Stimulated activated CD4-positive, alpha-beta T cell treated with anti-CD3 and anti-CD28 coated beads, Interleukin-15, amount 100 ng/mL, for 24 hours (primary cell): Measurements from ENCODE around the gene FAM20B.
A peak's percentile ranks its signal among the peaks of the same experiment; 100 is the strongest.

Experiments used
- DNase-seq: peaks from one replicate; pipeline ENCODE4 v3.0.0-alpha.2; 2020

The FAM20B gene

GRCh38 chr1:179048339-179049124 lies 22.8 kb downstream of the FAM20B start:
- DNase-seq: no peak

- DNase-seq: no peak
These were observed 27.1 kb downstream of the FAM20B start for GRCh38 chr1:179052776-179053175.

DNA sequence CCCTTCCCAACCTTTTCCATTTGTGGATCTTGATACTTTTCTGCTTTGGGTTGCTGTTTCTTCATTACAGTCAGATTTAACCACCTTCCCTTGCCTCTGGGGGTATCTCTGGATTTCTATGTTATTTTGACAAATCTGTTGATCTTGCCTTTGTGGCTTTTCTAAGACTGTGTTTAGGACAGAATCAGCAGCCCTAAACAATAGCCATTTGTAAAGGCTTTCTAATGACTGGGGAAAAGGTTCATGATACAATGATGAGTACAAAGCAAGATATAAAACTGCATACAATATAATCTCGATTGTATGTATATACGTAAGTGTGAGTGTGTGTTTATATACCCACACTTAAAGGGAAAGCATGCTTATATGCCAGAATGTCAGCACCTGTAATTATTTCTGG lies 27.8 kb downstream of the FAM20B start:
- DNase-seq: no peak

GRCh38 chr1:179055937-179056336 lies 30.2 kb downstream of the FAM20B start:
- DNase-seq: no peak

DNA sequence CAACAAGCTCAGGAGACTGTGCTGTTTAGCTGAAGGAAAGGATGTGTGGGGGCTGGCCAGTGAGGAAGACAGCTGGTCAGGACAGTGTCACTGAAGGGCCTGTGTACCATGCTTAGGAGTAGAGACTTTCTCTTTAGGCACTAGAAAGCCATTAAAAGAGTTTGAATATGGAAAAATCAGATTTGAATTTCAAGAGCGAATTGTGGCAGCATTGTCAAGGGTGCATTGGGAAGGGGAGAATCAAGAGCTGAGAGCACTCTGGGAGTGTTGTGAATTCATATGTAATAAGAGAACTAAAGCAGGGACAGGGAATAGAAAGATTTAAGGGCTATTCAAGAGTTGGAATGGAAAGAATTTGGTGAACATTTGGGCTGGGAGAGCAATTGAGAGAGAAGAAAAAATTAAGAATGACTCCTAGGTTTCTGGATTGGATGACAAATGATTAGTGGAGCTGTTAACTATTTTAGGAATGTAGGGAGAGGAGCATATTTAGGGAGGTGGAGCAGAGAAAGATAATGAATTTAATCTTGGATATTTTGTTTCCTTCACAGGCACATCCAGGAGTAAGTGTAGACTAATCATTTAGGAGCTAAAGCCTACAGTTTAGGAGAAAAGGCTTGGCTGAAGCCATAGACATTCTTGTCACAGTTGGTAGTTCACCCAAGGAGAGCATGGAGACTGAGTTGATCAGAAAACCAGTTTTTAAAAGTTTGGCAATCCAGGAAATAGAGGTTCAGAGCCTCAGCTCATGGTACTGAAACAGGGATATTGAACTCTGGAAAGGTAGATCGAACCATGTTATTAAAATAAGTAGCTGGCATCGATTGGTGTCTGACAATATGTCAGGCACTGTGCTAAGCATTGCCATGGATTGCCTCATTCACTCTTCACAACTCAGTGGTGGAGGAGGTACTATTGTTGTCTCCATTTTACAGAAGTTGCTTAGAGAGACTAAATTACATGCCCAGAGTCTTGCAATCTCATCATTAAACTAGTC lies 33.1 kb downstream of the FAM20B start:
- no peak for DNase-seq

GRCh38 chr1:179061360-179062282 lies 35.9 kb downstream of the FAM20B start:
- DNase-seq: no peak

DNA sequence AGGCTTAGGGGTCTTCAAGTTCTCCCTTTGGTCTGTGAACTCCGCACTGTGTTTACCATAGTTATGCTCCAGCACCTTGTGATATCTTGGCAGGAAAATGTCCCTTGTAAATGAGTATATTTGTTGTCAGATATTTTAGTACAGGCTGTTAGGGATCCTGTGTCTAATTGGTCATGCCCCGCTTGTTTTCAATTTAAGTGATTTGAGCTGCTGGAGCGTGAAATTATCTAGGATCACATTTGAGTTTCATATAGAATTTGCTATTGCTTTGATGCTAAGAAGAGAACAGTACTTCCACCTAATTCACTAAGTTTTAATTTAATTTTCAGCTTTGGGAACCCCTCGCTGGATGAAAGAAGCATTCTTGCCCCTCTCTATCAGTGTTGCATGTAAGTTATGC lies 40.8 kb downstream of the FAM20B start:
- DNase-seq: no peak

DNA sequence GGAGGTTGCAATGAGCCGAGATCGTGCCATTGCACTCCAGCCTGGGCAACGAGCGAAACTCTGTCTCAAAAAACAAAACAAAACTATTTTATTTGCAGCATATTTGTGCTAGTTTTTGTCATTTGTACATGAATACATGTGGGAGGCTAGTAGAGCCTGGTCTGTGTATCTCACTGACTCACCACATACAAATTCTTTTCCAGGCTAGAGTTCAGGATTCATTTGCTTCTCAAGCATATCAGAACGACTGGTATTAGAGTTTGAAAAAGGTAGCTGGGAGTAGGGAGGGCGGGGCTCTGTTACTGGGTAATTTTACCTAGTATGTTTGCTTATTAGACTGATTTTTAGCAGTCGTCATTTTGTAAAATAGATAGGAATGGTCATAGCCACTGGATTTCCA lies 51.7 kb downstream of the FAM20B start:
- DNase-seq: no peak

- peak; percentile 46 for DNase-seq
These were observed 53.5 kb downstream of the FAM20B start for GRCh38 chr1:179079113-179079761.

- DNase-seq: peak; percentile 17
These were observed 55.4 kb downstream of the FAM20B start for GRCh38 chr1:179080866-179081686.

DNA sequence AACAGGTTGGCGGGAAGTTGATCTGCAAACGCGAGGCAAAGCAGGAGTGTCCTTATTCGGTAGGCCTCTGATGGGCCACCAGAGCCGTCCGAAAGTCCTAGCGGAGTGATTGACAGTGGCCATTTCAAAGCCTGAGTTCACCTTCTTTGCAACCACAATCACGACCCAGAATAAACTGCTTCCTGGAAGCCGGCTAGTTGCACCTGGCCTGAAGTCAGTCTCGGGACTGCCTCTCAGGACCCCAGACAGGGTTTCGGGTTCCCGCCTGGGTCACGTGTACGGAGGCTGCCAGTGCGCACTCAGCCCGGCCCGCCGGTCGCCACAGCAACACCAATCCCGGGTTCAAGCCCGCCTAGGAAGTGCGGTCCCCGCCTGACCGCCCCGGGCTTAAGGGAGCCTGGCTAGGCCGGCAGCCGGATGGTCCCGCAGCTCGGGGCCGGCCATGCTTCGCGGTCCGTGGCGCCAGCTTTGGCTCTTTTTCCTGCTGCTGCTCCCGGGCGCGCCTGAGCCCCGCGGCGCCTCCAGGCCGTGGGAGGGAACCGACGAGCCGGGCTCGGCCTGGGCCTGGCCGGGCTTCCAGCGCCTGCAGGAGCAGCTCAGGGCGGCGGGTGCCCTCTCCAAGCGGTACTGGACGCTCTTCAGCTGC lies 56.1 kb downstream of the FAM20B start, which contains the start of gene TOR3A:
TSS of gene TOR3A (plus strand) at position 384 of the 646 bp plus-strand sequence. CDS start at position 443, 59 bp downstream.
- DNase-seq: peak; percentile 92

GRCh38 chr1:179082333-179082998 lies 56.8 kb downstream of the FAM20B start:
- peak; percentile 56 for DNase-seq

- DNase-seq: peak; percentile 45
These were observed 57.3 kb downstream of the FAM20B start for GRCh38 chr1:179082999-179083335.

DNA sequence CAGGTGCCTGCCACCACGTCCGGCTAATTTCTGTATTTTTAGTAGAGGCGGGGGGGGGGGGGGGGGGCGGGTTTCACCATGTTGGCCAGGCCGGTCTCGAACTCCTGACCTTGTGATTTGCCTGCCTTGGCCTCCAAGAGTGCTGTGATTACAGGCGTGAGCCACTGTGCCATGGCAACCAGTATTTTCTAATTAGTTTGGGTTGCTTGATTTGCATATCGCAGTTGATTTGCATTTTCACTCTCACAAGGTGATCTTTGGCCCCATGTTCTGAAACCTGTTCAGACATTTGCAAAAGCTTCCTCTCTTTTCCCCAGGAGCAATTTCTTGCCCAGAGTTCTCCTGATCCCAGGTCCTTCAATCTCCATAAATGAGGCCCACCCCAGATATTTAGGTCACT lies 57.8 kb downstream of the FAM20B start:
- peak; percentile 12 for DNase-seq

DNA sequence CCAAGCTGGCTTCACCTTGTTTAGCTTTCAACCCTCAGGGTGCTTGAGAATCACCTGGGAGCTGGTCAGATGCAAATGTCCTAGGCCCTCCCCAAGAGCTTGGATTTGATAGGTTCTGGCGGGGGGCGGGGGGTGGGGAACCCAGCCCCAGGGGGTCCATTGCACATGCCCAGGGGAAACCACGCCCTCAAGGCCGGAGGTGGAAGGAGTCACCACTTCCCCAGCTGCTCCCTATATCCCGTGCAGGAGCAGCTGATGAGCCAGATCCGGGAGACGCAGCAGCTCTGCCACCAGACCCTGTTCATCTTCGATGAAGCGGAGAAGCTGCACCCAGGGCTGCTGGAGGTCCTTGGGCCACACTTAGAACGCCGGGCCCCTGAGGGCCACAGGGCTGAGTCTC lies 62.0 kb downstream of the FAM20B start:
- no peak for DNase-seq

DNA sequence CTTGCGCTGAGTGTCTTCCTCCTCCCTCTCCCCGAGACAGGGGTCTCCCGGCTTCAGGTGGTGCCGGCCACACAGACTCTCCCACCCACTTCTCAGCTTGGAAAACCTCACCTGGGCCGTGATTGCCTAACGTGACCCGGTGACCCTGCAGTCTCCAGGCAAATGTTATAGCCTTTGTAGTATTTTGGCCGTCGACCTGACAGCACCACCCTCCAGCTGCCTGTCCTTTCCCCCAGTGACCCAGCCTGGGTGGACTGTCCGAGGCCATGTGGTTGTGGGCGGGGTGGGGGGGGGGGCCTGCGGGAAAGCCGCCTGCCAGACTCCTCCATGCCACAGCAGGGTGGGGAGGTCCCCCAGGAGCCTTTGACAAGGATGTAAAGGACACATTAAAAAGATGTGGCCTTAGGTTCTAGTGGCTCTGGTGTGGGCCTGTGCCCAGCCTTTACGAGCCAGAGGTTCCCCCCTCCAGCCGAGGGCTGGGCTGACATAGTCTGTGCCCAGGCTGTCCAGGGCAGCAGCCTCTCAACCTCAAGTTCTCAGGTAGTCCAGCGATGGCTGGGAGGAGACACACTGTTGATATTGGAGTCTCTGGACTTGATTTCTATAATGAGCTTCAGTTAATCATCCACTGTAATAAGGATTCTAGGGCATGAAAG lies 64.3 kb downstream of the FAM20B start:
- DNase-seq: no peak

DNA sequence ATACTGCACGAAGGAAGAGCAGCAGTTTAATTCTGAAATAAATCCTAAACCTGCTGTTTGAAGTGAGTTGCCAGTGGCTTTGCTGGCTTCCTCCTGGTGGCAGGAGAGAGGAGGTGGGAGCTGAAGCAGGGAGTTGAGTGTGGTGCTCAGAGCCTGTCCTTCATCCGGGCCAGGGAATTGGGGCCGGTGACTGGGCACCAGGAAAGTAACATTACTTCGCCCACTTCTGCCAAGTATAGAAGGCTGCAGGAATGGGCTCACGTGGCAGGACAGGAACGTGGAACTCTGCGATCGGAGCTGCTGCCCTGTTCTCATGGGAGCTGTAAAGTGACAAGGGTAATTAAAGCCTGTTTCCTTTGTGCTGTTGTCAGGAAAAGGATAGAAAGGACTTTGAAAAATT lies 64.8 kb downstream of the FAM20B start:
- no peak for DNase-seq

DNA sequence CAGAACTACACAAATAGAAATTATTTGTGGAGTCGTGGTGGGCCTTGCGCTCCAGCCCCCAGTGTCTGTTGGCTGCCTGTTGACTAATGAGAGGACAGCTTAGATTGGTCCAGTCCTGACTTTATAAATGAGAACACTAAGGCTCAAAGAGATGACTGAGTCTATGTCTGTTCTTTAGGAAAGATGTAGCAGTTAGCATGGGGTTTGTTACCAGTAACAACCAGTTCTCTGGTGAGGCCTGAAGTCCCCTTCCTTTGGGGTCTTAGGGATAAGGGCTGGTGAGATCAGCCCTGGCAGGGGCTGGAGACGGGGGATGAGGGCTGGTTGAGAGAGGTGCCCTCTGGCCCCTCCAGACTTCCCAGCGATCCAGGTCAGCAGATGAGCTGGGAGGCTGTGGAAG lies 65.2 kb downstream of the FAM20B start:
- DNase-seq: no peak

- no peak for DNase-seq
These were observed 66.0 kb downstream of the FAM20B start for GRCh38 chr1:179091691-179092165.
